Duodenal mucosa (tissue), 2 donors: ENCODE data around the gene CHRM1.
A peak's percentile ranks its signal among the peaks of the same experiment; 100 is the strongest.

Experiments
- H3K27ac ChIP-seq: one replicate; pipeline ENCODE4 v1.7.0; 2013; ENCODE audit warnings: low read depth, low read length
- H3K27me3 ChIP-seq, 2 donors: one replicate each; pipeline ENCODE4 v1.7.0; 2013; ENCODE audit warnings: low read length in 2 of 2, control low read depth in 1 of 2; ENCODE audit not compliant: insufficient read depth in 2 of 2, control insufficient read depth in 1 of 2
- H3K36me3 ChIP-seq, 2 donors: one replicate each; pipeline ENCODE4 v1.7.0; 2013; ENCODE audit warnings: low read length in 2 of 2, control low read depth in 1 of 2; ENCODE audit not compliant: insufficient read depth in 2 of 2, control insufficient read depth in 1 of 2
- H3K4me1 ChIP-seq, 2 donors: one replicate each; pipeline ENCODE4 v1.7.0; 2013; ENCODE audit warnings: low read length in 2 of 2, control low read depth in 1 of 2; ENCODE audit not compliant: insufficient read depth in 2 of 2, control insufficient read depth in 1 of 2
- H3K4me3 ChIP-seq, 2 donors: one replicate each; pipeline ENCODE4 v1.7.0; 2013; ENCODE audit warnings: low read length in 2 of 2, low read depth in 1 of 2
- H3K9ac ChIP-seq, 2 donors: one replicate each; pipeline ENCODE4 v1.7.0; 2013; ENCODE audit warnings: low read length in 2 of 2, low read depth in 1 of 2
- H3K9me3 ChIP-seq, 2 donors: one replicate each; pipeline ENCODE4 v1.7.0; 2013; ENCODE audit warnings: low read length in 2 of 2, control low read depth in 1 of 2; ENCODE audit not compliant: control insufficient read depth in 1 of 2

Gene CHRM1

DNA sequence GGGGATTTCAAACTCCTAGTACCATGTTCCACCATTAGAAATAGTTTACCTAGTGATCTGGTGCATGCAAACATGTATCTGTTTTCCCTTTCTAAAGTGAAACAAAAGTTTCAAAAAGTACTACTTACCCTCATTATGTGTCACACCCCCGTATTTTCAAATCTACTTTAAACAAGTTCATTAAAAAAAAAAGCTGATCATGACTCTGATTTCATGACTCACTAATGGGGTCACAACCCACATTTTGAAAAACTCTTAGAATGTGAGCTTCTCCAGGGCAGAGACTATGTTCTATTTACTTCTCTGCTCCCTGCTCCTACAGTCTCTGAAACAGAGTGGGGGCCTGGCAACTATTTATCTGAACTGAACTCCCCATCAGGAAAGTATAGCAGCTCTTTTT, 18.2 kb downstream of the CHRM1 start:
- Histone ChIP-seq H3K9me3 (no peaks in the 10 kb centered on the region), H3K9ac (no peak overlapping the region), H3K4me3 (no peak overlapping the region), H3K36me3 (no peaks in the 10 kb centered on the region), H3K4me1 (no peaks in the 10 kb centered on the region), H3K27me3 (peaks cover 0 to 7% of the 10 kb centered on the region in 2 donors), H3K27ac (no peak overlapping the region)

- Histone ChIP-seq H3K36me3 (no peaks in the 10 kb centered on the region), H3K9ac (no peak overlapping the region), H3K4me3 (no peak overlapping the region), H3K27ac (no peak overlapping the region), H3K4me1 (no peaks in the 10 kb centered on the region), H3K27me3 (no peaks in the 10 kb centered on the region), H3K9me3 (no peaks in the 10 kb centered on the region)
Measured at GRCh38 chr11:62898027-62898426, 23.1 kb downstream of the CHRM1 start.

GRCh38 chr11:62897311-62897710, 23.9 kb downstream of the CHRM1 start:
- H3K27ac ChIP-seq, result no peak overlapping the region
- H3K4me3 ChIP-seq, result no peak overlapping the region
- no peak overlapping the region for H3K9ac ChIP-seq
- no peaks in the 10 kb centered on the region for H3K9me3 ChIP-seq
- no peaks in the 10 kb centered on the region for H3K36me3 ChIP-seq
- H3K27me3 ChIP-seq, result no peaks in the 10 kb centered on the region
- H3K4me1 ChIP-seq, result peaks cover 4 to 7% of the 10 kb centered on the region in 2 donors

DNA sequence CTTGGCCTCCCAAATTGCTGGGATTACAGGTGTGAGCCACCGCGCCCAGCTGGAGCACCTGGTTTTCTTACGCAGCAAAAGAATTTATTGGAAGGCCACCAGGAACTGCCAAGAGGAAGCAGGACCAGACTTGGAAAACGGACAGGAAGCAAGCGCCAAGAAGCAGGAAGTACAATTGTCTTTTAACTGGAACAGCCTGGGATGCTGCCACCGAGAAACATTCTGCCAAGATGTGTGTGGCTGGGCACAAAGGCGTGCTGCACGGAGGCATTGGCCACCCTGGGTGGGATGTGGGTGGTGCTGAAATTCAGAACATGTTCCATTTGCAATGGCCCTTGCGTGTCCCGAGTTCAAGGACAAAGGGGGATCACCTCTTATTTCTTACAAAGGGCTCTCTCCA, 25.1 kb downstream of the CHRM1 start:
- Histone ChIP-seq H3K36me3 (no peaks in the 10 kb centered on the region), H3K9me3 (no peaks in the 10 kb centered on the region), H3K27ac (no peak overlapping the region), H3K9ac (no peak overlapping the region), H3K27me3 (no peaks in the 10 kb centered on the region), H3K4me1 (peaks cover 10 to 13% of the 10 kb centered on the region in 2 donors), H3K4me3 (no peak overlapping the region)

- no peaks in the 10 kb centered on the region for H3K27me3 ChIP-seq
- H3K9ac ChIP-seq, result no peak overlapping the region
- no peak overlapping the region for H3K27ac ChIP-seq
- no peaks in the 10 kb centered on the region for H3K9me3 ChIP-seq
- H3K36me3 ChIP-seq, result no peaks in the 10 kb centered on the region
- H3K4me1 ChIP-seq, result peaks cover 10 to 16% of the 10 kb centered on the region in 2 donors
- H3K4me3 ChIP-seq, result no peak overlapping the region
Measured at GRCh38 chr11:62895501-62895900, 25.7 kb downstream of the CHRM1 start.

DNA sequence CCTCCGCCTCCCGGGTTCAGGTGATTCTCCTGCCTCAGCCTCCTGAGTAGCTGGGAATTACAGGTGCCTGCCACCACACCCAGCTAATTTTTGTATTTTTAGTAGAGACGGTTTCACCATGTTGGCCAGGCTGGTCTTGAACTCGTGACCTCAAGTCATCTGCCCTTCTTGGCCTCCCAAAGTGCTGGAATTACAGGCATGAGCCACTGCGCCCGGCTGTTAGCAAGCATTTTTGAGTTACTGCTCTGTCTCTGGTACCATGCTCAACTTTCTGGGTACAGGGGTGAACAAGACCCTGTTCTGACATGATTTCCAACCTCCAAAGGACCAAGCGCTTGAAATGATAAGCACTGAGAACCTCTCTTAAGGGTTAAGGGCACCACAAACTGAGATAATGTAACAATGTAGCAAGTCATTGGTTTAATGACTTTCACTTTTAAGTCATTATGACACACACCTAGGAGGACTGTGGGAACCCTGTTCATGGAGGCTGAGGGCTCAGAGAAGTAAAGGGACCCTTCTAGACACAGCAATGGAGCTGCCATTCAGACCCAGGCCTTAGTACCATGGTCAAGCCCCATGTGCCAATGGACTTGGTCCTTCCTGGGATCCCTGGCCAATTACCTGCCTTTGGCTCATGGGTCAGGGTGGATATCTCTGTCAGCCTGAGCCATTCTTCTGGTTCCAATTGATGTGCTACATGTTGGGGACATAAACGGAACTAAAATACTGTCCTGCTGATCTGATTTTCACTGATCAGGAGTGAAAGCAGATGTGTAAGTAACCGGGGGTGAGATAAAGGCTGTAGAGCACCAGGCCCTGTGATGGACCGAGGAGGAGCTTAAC, 28.9 kb downstream of the CHRM1 start:
- H3K36me3 ChIP-seq, result peaks cover 20 to 23% of the 10 kb centered on the region in 2 donors
- H3K27me3 ChIP-seq, result no peaks in the 10 kb centered on the region
- H3K9me3 ChIP-seq, result no peaks in the 10 kb centered on the region
- H3K9ac ChIP-seq, result no peak overlapping the region
- H3K4me3 ChIP-seq, result no peak overlapping the region
- no peak overlapping the region for H3K27ac ChIP-seq
- H3K4me1 ChIP-seq, result peaks cover 32 to 41% of the 10 kb centered on the region in 2 donors

- Histone ChIP-seq H3K36me3 (peaks cover 31 to 49% of the 10 kb centered on the region in 2 donors), H3K4me3 (peak overlapping the region in 1 of 2 donors; percentile 18), H3K9me3 (no peaks in the 10 kb centered on the region), H3K27me3 (no peaks in the 10 kb centered on the region), H3K4me1 (peaks cover 37 to 54% of the 10 kb centered on the region in 2 donors), H3K27ac (peak overlapping the region; percentile 11), H3K9ac (no peak overlapping the region)
Measured at GRCh38 chr11:62889484-62890437, 31.4 kb downstream of the CHRM1 start.

DNA sequence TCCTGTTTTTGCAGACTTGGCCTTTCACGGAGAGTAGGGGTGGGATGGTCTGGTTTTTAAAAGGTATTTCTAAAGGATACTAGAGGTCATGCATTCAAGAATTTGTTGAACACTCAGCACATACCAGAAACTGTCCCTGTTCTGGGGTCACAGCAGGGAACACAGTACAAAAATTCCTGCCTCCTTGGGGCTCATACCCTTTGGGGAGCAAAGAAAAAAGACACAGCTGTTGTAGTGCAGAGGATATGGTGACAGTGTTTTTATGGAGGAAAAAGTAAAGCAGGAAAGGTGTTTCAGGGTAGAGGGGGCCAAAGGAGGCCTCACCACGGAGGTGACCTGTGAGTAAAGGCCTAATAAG, 32.1 kb downstream of the CHRM1 start:
- Histone ChIP-seq H3K9ac (no peak overlapping the region), H3K4me3 (peak overlapping the region in 1 of 2 donors; percentile 18), H3K9me3 (no peaks in the 10 kb centered on the region), H3K27me3 (no peaks in the 10 kb centered on the region), H3K27ac (no peak overlapping the region), H3K4me1 (peaks cover 38 to 58% of the 10 kb centered on the region in 2 donors), H3K36me3 (peaks cover 36 to 55% of the 10 kb centered on the region in 2 donors)

DNA sequence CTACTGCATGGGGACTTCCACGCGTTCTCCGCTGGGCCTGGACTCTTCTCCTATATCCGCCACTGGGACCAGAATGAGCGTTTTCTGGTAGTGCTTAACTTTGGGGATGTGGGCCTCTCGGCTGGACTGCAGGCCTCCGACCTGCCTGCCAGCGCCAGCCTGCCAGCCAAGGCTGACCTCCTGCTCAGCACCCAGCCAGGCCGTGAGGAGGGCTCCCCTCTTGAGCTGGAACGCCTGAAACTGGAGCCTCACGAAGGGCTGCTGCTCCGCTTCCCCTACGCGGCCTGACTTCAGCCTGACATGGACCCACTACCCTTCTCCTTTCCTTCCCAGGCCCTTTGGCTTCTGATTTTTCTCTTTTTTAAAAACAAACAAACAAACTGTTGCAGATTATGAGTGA, 32.8 kb downstream of the CHRM1 start:
- H3K27ac ChIP-seq, result no peak overlapping the region
- H3K4me3 ChIP-seq, result no peak overlapping the region
- H3K36me3 ChIP-seq, result peaks cover 43 to 62% of the 10 kb centered on the region in 2 donors
- H3K27me3 ChIP-seq, result no peaks in the 10 kb centered on the region
- H3K4me1 ChIP-seq, result peaks cover 45 to 65% of the 10 kb centered on the region in 2 donors
- no peak overlapping the region for H3K9ac ChIP-seq
- H3K9me3 ChIP-seq, result no peaks in the 10 kb centered on the region
